RWPE1 (cell line): Measurements from ENCODE around the gene MBNL2.

Source experiments
- CTCF ChIA-PET: fragments of 350-600 bp; sonication (Branson Sonifier 250); formaldehyde crosslinking; extraction: SDS; loops from one replicate; lab custom pipeline; 2021; lab: Yijun Ruan, JAX
- POLR2A ChIA-PET: fragments of 400-600 bp; formaldehyde crosslinking; extraction: SDS; loops from one replicate; lab custom pipeline; 2020; ENCODE audit warnings: antibody characterized with exemption; ENCODE audit not compliant: low non-redundant PET; lab: Yijun Ruan, JAX
- DNase-seq: peaks from one replicate; pipeline ENCODE4 v3.0.0; 2012; ENCODE audit warnings: low spot score
- H3K27ac ChIP-seq: fragments of 450-650 bp; 2 replicates; pipeline ENCODE4 v1.5.1; 2017
- TF ChIP-seq, protein P1 (sequence below): fragments of 450-650 bp; conservative IDR thresholded peaks from 2 replicates; pipeline ENCODE4 v1.5.1; 2017; ENCODE audit warnings: low read depth, mild to moderate bottlenecking

Gene MBNL2

DNA sequence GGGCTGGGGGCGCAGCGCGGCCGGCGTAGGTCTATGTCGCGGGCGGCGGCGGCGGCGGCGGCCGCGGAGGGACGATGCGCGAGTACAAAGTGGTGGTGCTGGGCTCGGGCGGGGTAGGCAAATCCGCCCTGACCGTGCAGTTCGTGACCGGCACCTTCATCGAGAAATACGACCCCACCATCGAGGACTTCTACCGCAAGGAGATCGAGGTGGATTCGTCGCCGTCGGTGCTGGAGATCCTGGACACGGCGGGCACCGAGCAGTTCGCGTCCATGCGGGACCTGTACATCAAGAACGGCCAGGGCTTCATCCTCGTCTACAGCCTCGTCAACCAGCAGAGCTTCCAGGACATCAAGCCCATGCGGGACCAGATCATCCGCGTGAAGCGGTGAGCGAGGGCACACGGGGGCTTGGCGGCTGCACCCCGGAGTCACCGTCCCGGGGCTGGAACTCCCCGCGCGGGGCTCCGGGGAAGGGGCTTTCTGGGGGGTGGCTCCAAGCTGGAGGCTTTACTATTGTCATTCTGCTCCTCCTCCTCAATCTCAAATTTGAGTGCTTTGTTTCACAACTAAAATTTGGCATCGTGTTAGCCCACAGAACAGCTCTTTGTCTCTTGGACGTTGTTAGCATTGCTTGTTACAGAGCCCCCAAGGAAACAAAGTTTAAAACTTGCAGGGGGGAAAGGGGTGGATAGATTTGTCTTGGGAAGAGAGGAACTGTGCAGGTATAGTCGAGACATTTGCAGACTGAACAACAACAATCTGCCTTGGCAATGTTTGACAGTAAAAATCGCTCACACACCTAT, 212.5 kb downstream of the MBNL2 start:
- CTCF ChIA-PET: interaction anchor here (0.5 kb wide), 1 partner anchor 95 kb away, joined by 3 read pairs; no protein-coding TSS in a partner anchor
- H3K27ac ChIP-seq: peak overlapping the region; percentile 99
- TF ChIP-seq, protein P1, sequence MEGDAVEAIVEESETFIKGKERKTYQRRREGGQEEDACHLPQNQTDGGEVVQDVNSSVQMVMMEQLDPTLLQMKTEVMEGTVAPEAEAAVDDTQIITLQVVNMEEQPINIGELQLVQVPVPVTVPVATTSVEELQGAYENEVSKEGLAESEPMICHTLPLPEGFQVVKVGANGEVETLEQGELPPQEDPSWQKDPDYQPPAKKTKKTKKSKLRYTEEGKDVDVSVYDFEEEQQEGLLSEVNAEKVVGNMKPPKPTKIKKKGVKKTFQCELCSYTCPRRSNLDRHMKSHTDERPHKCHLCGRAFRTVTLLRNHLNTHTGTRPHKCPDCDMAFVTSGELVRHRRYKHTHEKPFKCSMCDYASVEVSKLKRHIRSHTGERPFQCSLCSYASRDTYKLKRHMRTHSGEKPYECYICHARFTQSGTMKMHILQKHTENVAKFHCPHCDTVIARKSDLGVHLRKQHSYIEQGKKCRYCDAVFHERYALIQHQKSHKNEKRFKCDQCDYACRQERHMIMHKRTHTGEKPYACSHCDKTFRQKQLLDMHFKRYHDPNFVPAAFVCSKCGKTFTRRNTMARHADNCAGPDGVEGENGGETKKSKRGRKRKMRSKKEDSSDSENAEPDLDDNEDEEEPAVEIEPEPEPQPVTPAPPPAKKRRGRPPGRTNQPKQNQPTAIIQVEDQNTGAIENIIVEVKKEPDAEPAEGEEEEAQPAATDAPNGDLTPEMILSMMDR: no peak
- no peak for DNase-seq
- POLR2A ChIA-PET: interaction anchor here (0.6 kb wide), 1 partner anchor 57 kb away, joined by 3 read pairs; no protein-coding TSS in a partner anchor

DNA sequence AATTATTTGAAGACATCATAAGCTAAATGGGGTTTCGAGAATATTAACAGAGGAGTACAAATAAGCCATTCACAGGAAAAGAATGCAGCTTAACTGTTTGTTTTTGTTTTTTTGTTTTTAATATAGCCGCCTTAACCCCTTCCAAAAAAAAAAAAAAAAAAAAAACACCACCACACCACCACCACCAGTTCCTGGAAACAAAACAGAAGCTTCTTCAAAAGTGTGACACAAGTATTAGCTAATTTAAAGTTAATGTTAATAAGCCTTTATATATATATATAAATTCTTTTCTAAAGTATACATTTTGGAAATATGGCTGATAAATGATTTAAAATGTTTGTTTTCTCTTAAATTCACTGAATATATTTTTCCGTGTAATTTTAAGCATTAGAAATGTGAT, 213.2 kb downstream of the MBNL2 start:
- CTCF ChIA-PET: interaction anchor here (0.5 to 0.6 kb wide), 2 partner anchors 94 to 199 kb away, joined by 3 read pairs; no protein-coding TSS in a partner anchor
- TF ChIP-seq, protein P1: no peak
- DNase-seq: no peak
- POLR2A ChIA-PET: interaction anchor here (0.6 kb wide), 1 partner anchor 1488 kb away, joined by 4 read pairs; no protein-coding TSS in a partner anchor
- no peak overlapping the region for H3K27ac ChIP-seq

DNA sequence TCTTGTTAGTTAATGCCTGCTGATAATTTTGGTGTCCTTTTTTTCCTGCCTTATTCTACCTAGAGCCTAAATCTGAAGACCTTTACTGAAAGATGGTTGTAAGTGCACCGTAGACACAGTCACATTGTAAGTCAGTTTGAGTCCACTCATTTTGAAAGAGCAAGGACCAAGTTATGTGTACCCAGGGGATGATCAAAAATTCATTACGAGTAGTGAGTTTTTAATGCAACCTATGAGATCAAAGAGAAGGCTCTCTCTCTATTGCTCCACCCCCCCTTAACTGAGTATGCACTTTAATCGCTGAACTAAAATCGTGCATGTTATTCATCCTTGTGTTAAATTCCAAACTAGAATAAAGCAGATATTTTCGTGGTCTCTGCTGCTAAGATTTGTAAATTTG, 213.7 kb downstream of the MBNL2 start:
- no peak overlapping the region for H3K27ac ChIP-seq
- TF ChIP-seq, protein P1: no peak
- DNase-seq: no peak
- ChIA-PET CTCF (interaction anchor here (0.6 kb wide), 1 partner anchor 199 kb away, joined by 3 read pairs; no protein-coding TSS in a partner anchor), POLR2A (interaction anchor here (0.6 kb wide), 1 partner anchor 1487 kb away, joined by 4 read pairs; no protein-coding TSS in a partner anchor)

DNA sequence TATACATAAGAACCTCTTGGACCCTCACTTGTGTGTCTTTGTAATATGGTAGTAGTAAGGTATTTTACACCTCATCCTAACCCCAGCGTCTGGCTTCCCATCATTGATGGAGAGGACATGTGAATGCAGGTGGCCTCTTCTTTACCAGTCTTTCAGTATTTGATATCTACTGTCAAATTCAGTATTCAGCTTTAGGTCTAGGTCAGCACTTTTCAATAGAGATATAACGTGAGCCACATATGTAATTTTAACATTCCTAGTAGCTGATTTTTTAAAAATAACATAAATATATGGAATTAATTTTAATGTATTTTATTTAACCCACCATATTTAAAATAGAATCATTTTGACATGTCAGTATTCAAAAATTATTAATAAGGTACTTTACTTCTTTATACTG, 214.7 kb downstream of the MBNL2 start:
- H3K27ac ChIP-seq: no peak overlapping the region
- POLR2A ChIA-PET: no interaction called here
- TF ChIP-seq, protein P1: no peak
- DNase-seq: no peak
- CTCF ChIA-PET: no interaction called here

DNA sequence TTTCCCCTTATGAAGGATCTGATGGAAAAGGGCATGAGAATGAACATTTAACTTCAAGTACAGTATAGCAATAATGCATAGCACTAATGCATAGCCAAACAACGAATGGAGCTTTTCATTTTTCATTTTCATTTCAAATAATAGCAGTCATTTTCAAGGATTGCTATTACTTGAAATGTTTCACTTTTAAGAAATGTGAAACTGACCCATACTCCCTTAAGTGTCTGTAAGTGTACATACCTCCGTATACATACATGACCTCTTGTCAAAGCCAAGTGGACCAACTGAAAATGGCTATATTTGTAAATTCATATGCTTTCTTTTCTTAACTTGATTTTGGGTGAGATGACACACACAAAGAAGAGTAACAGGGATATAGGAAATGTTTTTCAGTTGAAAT, 215.6 kb downstream of the MBNL2 start:
- no peak for DNase-seq
- TF ChIP-seq, protein P1: no peak
- no peak overlapping the region for H3K27ac ChIP-seq
- ChIA-PET POLR2A (no interaction called here), CTCF (interaction anchor here (0.5 kb wide), 1 partner anchor 21 kb away, joined by 3 read pairs; no protein-coding TSS in a partner anchor)

DNA sequence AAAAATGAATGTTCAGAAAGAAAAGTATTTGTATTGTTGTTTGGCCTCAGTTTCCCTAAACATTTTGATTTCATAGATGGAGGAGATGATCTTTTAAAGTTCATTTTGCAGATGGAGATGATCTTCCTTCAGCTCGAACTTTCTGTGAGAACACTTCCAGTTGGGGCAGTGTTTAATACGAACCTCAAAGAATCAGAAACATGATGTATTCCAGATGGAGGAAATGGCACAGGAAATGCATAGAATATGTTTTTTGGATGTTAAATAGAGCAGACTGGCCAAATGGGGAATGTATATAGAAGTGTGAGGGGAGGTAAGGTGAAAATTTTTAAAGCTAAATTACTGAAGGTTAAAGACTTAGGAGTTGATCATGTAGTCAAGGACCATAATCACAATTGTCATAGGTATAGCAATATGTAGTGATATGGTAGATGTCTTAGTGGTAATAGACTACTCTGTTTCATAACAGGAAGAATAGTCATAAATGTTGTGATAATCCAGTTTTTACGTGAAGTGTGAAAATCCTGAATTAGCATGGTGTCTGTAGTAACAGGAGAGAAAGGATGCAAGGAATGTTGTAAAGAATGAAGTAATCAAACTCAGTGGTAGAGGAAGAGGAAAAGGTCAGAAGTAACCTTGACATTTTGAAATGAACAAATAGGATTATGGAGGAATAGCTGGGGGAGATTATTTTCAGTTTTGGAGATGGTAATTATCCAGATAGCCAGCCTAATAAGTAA, 216.9 kb downstream of the MBNL2 start:
- CTCF ChIA-PET: no interaction called here
- no peak overlapping the region for H3K27ac ChIP-seq
- TF ChIP-seq, protein P1: no peak
- POLR2A ChIA-PET: no interaction called here
- no peak for DNase-seq
